ENCODE measurements around the gene GLIS1.
A peak's percentile ranks its signal among the peaks of the same experiment; 100 is the strongest.
"Not testable (repeated sequence)": the region's sequence is repeated elsewhere in the genome, so short reads cannot be mapped to it uniquely, and the experiment has no call there.

Gene GLIS1

DNA sequence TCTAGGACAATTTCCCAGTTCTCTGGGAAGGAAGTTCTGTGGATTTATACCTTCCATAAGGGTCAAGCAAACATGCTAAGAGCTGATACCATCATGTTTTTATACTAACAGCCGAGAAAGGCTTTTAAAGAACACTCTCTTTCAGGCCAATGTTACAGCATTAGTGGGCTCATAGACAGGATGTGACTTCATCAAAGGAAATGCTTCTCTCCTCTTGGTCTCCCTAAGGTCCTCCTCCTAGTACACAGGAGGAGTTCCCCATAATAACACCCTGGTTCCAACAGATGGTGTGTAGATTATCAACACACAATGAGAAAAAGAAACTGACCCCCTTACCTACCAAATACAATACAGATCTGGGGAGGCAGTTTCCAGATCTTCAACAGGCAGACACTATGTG, 26.7 kb upstream of the GLIS1 start:
- Histone ChIP-seq H3K27me3 (ENCODE audit: control insufficient read depth, insufficient read depth, low read length, poor library complexity, severe bottlenecking) (no peaks in the 10 kb centered on the region), H3K27ac (ENCODE audit: insufficient read depth, low read depth, low read length, poor library complexity, severe bottlenecking) (no peak overlapping the region), H3K9me3 (ENCODE audit: control insufficient read depth, low read length) (no peaks in the 10 kb centered on the region), H3K36me3 (ENCODE audit: control insufficient read depth, insufficient read depth, low read length) (no peaks in the 10 kb centered on the region), H3K4me1 (ENCODE audit: control insufficient read depth, insufficient read depth, low read length) (no peaks in the 10 kb centered on the region), H3K4me3 (ENCODE audit: insufficient read depth, low read depth, low read length) (no peak overlapping the region)
- WGBS, 2 experiments = 89 to 95% methylated on average over 1 of the region's 1 CpG

DNA sequence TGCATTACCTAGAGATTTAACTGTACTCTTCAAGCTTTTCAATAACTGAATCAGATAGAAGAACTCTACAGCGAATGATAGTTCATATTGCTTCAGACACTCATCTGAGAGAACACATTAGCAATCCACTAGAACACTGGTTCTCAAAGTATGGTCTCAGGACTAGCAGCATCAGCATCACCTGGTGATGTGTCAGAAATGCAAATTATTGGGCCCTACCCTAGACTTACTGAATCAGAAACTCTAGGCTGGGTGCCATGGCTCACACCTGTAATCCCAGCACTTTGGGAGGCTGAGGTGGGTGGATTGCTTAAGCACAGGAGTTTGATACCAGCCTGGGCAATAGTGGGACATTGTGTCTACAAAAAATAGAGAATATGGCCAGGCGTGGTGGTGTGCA, 24.9 kb upstream of the GLIS1 start:
- Histone ChIP-seq H3K9me3 (ENCODE audit: control insufficient read depth, low read length) (no peaks in the 10 kb centered on the region), H3K4me1 (ENCODE audit: control insufficient read depth, insufficient read depth, low read length) (no peaks in the 10 kb centered on the region), H3K27me3 (ENCODE audit: control insufficient read depth, insufficient read depth, low read length, poor library complexity, severe bottlenecking) (no peaks in the 10 kb centered on the region), H3K27ac (ENCODE audit: insufficient read depth, low read depth, low read length, poor library complexity, severe bottlenecking) (no peak overlapping the region), H3K4me3 (ENCODE audit: insufficient read depth, low read depth, low read length) (no peak overlapping the region), H3K36me3 (ENCODE audit: control insufficient read depth, insufficient read depth, low read length) (no peaks in the 10 kb centered on the region)
- WGBS, 2 experiments = 92 to 96% methylated on average over 2 of the region's 2 CpGs

DNA sequence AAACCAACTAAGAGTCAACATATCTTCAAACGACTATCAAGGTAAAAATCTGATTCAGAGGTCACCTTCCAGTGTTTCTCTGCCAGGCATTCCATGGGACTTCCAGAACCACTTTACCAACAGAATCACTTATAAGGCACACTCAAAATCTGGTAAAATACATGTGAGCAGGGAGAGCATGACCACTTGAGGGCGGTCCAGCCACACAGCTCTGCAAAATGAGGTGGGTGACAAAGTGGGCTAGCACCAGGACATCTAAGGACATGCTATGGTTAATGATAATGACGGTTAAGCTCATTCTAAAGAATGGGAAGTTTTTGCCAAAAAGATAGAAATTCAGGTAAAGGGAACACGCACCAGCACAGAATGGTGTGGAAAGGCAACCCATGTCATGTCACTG, 24.5 kb upstream of the GLIS1 start:
- 91 to 93% methylated on average over 4 of the region's 4 CpGs for WGBS, 2 experiments
- no peak overlapping the region for H3K27ac ChIP-seq (ENCODE audit: insufficient read depth, low read depth, low read length, poor library complexity, severe bottlenecking)

DNA sequence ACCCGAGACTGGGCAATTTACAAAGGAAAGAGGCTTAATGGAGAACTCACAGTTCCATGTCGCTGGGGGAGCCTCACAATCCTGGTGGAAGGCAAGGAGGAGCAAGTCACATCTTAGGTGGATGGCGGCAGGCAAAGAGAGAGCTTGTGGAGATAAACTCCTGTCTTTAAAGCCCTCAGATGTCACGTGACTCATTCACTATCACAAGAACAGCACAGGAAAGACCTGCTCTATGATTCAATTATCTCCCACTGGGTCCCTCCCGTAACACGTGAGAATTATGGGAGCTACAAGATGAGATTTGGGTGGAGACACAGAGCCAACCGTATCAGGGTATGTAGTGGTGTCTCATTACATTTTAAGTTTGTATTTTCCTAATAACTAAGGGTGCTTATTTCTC, 21.5 kb upstream of the GLIS1 start:
- H3K4me3 ChIP-seq (ENCODE audit: insufficient read depth, low read depth, low read length); H3K27me3 ChIP-seq (ENCODE audit: control insufficient read depth, insufficient read depth, low read length, poor library complexity, severe bottlenecking); H3K4me1 ChIP-seq (ENCODE audit: control insufficient read depth, insufficient read depth, low read length); H3K27ac ChIP-seq (ENCODE audit: insufficient read depth, low read depth, low read length, poor library complexity, severe bottlenecking); H3K36me3 ChIP-seq (ENCODE audit: control insufficient read depth, insufficient read depth, low read length); H3K9me3 ChIP-seq (ENCODE audit: control insufficient read depth, low read length): not testable (repeated sequence)
- WGBS, 2 experiments = 90% methylated on average over 7 of the region's 7 CpGs

More for the DNA sequence above, 24.5 kb upstream of the GLIS1 start:
- Histone ChIP-seq H3K27me3 (ENCODE audit: control insufficient read depth, insufficient read depth, low read length, poor library complexity, severe bottlenecking) (no peaks in the 10 kb centered on the region), H3K4me1 (ENCODE audit: control insufficient read depth, insufficient read depth, low read length) (no peaks in the 10 kb centered on the region), H3K9me3 (ENCODE audit: control insufficient read depth, low read length) (no peaks in the 10 kb centered on the region), H3K36me3 (ENCODE audit: control insufficient read depth, insufficient read depth, low read length) (no peaks in the 10 kb centered on the region), H3K4me3 (ENCODE audit: insufficient read depth, low read depth, low read length) (no peak overlapping the region)

DNA sequence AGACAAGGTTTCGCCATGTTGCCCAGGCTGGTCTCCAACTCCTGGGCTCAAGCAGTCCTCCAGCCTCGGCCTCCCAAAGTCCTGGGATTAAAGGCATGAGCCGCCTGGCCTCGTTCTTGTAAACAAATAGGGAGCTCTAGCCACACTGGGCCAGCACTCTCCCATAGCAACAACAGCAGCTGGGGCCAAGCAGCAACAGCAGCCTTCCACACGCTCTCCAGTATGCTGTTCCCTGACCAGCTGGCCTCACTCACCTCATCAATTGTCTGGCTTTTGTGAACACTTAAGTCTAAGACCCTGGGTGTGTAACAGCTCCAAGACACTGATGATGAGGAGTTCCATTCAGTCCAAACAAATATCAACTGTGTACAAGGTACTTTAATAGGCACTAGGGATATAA, 16.9 kb upstream of the GLIS1 start:
- Histone ChIP-seq H3K4me3 (ENCODE audit: insufficient read depth, low read depth, low read length) (no peak overlapping the region), H3K27me3 (ENCODE audit: control insufficient read depth, insufficient read depth, low read length, poor library complexity, severe bottlenecking) (no peaks in the 10 kb centered on the region), H3K36me3 (ENCODE audit: control insufficient read depth, insufficient read depth, low read length) (no peaks in the 10 kb centered on the region), H3K9me3 (ENCODE audit: control insufficient read depth, low read length) (no peaks in the 10 kb centered on the region), H3K27ac (ENCODE audit: insufficient read depth, low read depth, low read length, poor library complexity, severe bottlenecking) (no peak overlapping the region), H3K4me1 (ENCODE audit: control insufficient read depth, insufficient read depth, low read length) (no peaks in the 10 kb centered on the region)
- WGBS, 2 experiments = 91 to 92% methylated on average over 5 of the region's 5 CpGs

DNA sequence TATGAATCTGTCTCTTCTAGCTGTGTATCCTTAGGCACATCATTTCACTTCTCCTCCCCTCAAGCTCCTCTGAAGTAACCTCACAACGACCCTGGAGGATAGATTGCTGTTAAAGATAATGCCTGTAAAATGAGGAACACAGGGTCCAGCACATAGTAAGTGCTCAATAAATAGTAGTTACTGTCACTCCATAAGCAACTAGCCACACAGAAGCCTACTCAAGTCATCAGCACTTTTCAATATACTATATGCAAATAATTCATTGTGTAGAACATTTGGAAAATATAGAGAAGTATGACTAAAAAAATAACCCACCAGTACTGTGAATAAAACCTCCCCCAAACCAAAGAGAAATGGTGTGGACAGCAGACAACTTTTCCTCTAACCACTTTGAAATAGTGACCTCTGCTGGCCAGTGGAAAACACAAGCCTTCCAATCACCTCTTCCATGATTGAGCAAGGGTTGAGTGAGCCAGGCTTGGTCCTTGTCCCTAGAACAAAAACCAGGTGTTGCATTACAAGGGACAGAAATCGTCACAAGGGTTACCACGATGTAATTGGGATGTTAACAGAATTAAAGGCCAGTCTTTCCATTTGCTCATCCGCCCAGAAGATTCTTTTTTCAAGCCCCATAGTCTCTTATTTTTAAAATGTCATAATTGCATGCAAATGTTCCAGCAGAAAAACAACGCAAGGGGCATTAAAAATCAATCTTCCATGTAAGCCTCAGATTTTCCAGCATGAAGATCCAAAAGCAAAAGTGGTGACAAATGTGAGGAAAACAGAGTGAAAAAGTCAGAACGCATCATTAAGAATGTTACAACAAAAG, 15.7 kb upstream of the GLIS1 start:
- no peak overlapping the region for H3K4me3 ChIP-seq (ENCODE audit: insufficient read depth, low read depth, low read length)
- H3K27me3 ChIP-seq (ENCODE audit: control insufficient read depth, insufficient read depth, low read length, poor library complexity, severe bottlenecking) = no peaks in the 10 kb centered on the region
- 50 to 61% methylated on average over 5 to 6 of the region's 6 CpGs for WGBS, 2 experiments
- no peaks in the 10 kb centered on the region for H3K9me3 ChIP-seq (ENCODE audit: control insufficient read depth, low read length)
- no peak overlapping the region for H3K27ac ChIP-seq (ENCODE audit: insufficient read depth, low read depth, low read length, poor library complexity, severe bottlenecking)
- H3K4me1 ChIP-seq (ENCODE audit: control insufficient read depth, insufficient read depth, low read length) = no peaks in the 10 kb centered on the region
- no peaks in the 10 kb centered on the region for H3K36me3 ChIP-seq (ENCODE audit: control insufficient read depth, insufficient read depth, low read length)

DNA sequence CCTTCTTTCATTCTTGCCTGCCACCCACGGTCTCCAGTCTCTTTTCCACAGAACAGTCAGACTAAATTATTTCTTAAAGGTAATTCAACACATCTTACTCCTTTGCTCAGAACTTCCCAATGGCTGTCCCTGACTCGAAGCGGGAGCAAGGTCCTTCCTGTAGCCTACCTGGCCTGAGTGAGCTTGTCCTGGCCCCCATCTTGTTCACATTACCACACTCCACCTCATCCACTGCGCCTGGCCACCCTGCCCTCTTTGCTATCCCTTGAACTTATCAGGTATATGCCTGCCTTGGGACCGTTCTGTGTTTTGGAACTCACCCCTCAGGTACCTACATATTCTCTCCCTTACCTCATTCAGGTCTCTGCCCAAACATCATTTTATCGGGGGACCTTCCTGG, 13.3 kb upstream of the GLIS1 start:
- no peak overlapping the region for H3K27ac ChIP-seq (ENCODE audit: insufficient read depth, low read depth, low read length, poor library complexity, severe bottlenecking)
- no peaks in the 10 kb centered on the region for H3K27me3 ChIP-seq (ENCODE audit: control insufficient read depth, insufficient read depth, low read length, poor library complexity, severe bottlenecking)
- WGBS, 2 experiments = 89 to 94% methylated on average over 6 of the region's 6 CpGs

DNA sequence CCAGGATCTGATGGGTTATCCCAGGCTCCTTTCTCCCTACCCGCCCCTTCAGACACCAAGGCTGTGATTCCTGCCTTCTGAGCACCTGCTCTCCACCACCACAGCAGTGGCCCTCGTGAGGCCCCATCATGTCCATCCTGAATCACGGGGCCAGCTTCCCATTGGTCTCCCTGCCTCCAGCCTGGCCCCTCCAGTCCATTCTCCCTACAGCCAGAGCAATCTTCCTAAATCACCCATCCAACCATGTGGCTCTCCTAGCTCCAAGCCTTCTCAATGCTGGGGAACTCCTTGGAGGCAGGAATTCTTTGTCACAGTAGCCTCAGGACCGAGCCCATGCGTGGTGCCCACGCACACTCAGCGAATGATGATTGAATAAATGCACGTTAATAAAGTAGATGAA, 8.9 kb upstream of the GLIS1 start:
- no peaks in the 10 kb centered on the region for H3K4me1 ChIP-seq (ENCODE audit: control insufficient read depth, insufficient read depth, low read length)
- H3K36me3 ChIP-seq (ENCODE audit: control insufficient read depth, insufficient read depth, low read length) = no peaks in the 10 kb centered on the region
- no peaks in the 10 kb centered on the region for H3K9me3 ChIP-seq (ENCODE audit: control insufficient read depth, low read length)
- no peak overlapping the region for H3K4me3 ChIP-seq (ENCODE audit: insufficient read depth, low read depth, low read length)
- 90 to 94% methylated on average over 8 of the region's 8 CpGs for WGBS, 2 experiments
- no peaks in the 10 kb centered on the region for H3K27me3 ChIP-seq (ENCODE audit: control insufficient read depth, insufficient read depth, low read length, poor library complexity, severe bottlenecking)
- H3K27ac ChIP-seq (ENCODE audit: insufficient read depth, low read depth, low read length, poor library complexity, severe bottlenecking) = no peak overlapping the region

More for the DNA sequence above, 13.3 kb upstream of the GLIS1 start:
- no peak overlapping the region for H3K4me3 ChIP-seq (ENCODE audit: insufficient read depth, low read depth, low read length)
- H3K4me1 ChIP-seq (ENCODE audit: control insufficient read depth, insufficient read depth, low read length) = no peaks in the 10 kb centered on the region
- no peaks in the 10 kb centered on the region for H3K36me3 ChIP-seq (ENCODE audit: control insufficient read depth, insufficient read depth, low read length)
- no peaks in the 10 kb centered on the region for H3K9me3 ChIP-seq (ENCODE audit: control insufficient read depth, low read length)

DNA sequence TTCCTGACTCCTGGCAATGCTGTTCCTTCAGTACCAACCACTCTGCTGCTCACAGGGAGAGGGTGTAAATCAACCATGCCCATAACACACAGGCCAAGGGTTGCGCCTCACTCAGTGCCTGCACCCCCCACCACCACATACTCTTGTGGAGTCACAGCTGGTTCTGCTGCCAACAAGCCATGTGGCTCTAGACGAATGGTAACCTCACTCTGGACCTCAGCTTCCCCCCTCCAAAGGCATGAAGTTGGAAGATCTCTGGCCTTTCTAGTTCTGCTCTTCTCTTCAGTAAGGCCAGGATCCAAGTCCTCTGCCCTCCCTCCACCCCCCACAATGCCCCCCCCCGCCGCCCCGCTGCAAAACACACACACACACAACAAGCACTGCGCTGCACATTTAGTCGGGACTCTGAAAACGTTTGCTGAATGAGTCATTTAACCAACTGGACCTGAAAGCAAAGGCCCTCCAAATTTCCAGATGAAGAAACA, 1.7 kb upstream of the GLIS1 start:
- H3K36me3 ChIP-seq (ENCODE audit: control insufficient read depth, insufficient read depth, low read length) = no peaks in the 10 kb centered on the region
- H3K27me3 ChIP-seq (ENCODE audit: control insufficient read depth, insufficient read depth, low read length, poor library complexity, severe bottlenecking) = peaks cover 65% of the 10 kb centered on the region
- H3K9me3 ChIP-seq (ENCODE audit: control insufficient read depth, low read length) = no peaks in the 10 kb centered on the region
- H3K27ac ChIP-seq (ENCODE audit: insufficient read depth, low read depth, low read length, poor library complexity, severe bottlenecking) = no peak overlapping the region
- H3K4me3 ChIP-seq (ENCODE audit: insufficient read depth, low read depth, low read length) = no peak overlapping the region
- WGBS, 2 experiments = 85 to 87% methylated on average over 5 to 6 of the region's 8 CpGs
- H3K4me1 ChIP-seq (ENCODE audit: control insufficient read depth, insufficient read depth, low read length) = peaks cover 5% of the 10 kb centered on the region

DNA sequence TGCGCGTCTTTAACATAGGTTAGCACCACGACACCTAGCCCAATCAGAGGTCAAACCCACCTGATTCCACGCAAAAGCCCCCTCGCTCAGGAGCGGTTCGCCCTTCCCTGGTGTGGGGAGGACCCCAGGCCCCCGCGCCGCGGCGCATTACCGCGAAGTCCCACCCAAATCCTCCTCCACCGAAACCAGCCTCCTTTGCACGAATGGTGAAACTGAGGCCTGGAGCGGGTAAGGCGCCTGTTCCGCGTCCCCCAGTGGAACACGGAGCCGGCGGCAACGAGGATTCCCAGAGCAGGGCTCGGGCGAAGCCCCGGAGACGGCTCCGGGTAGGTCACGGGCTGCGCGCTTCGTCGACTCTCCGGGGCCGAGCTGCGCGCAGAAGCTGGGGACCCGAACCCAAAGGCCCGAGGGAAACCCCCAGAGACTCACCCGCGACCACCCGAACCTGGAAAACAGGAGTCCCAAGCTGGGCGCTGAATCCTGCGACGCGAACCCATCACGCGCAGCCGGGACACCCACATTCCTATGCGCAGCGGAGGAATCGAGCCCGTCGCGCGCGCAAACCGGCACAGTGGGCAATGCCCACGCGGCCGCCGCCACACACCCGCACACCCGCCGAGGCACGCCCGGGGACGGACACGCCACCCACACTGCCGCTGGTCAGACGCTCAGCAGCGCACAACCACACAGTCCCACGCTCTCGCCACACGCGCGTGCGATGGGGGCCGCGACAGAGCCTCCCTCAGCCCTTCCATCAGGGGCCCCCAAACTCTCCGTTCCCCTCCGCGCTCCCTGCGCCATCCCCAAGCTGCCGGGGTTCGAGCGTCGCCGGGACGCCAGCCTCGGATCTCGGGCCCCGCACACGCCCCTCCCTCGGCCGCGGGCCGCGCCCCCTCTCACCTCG, 507 bp downstream of the GLIS1 start:
- WGBS, 2 experiments = 4% methylated on average over 101 of the region's 101 CpGs
- Histone ChIP-seq H3K27me3 (ENCODE audit: control insufficient read depth, insufficient read depth, low read length, poor library complexity, severe bottlenecking) (peaks cover 73% of the 10 kb centered on the region), H3K36me3 (ENCODE audit: control insufficient read depth, insufficient read depth, low read length) (no peaks in the 10 kb centered on the region), H3K9me3 (ENCODE audit: control insufficient read depth, low read length) (no peaks in the 10 kb centered on the region), H3K4me1 (ENCODE audit: control insufficient read depth, insufficient read depth, low read length) (peaks cover 8% of the 10 kb centered on the region), H3K27ac (ENCODE audit: insufficient read depth, low read depth, low read length, poor library complexity, severe bottlenecking) (no peak overlapping the region), H3K4me3 (ENCODE audit: insufficient read depth, low read depth, low read length) (peak overlapping the region; percentile 37)
